GM12875 (cell line): ENCODE data around the gene TMEM151B.

Source experiments
- H3K4me3 ChIP-seq: one replicate; pipeline ENCODE4 v1.5.1; 2011; ENCODE audit warnings: low read depth, low read length, control low read depth
- TF ChIP-seq, protein P1 (sequence below): IDR thresholded peaks from 2 replicates; pipeline ENCODE4 v1.5.1; 2011; ENCODE audit warnings: low read depth, mild to moderate bottlenecking, control low read depth, inconsistent platforms, low read length, moderate library complexity, borderline replicate concordance; ENCODE audit not compliant: insufficient read depth

The TMEM151B gene

DNA sequence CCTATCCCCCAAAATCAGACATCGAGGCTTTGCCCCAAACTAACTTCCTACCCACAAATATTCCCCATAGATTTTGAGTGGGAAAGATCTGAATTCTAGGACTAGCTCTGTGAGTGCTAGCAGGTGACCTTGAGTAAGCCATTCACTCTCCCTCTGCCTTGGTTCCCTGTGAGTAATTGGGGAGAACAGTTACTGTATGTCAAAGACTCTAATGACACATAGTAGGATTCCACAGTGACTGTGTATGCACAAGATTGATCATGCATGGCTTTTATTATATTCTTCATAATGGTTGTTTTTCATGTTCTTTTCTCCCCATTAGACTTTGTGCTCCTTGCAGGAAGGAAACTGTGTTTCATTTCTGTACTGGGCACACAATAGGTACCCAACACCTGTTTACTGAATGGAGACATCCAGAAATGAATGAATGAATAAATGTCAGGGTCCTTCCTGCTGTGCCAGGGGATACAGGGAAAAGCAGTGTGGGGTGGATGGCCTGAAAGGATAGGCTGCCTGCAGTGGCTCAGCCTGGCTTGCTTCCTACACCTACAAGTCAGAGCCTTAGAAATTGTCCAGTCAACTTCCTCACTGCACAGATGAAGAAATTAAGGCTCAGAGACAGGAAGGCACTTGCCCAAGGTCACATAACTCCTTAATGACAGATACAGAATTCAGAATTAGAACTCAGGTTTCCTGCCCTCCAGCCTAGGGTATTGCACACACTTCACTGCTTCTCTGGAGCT, 901 bp upstream of the TMEM151B start:
- no peak overlapping the region for H3K4me3 ChIP-seq
- TF ChIP-seq, protein P1, sequence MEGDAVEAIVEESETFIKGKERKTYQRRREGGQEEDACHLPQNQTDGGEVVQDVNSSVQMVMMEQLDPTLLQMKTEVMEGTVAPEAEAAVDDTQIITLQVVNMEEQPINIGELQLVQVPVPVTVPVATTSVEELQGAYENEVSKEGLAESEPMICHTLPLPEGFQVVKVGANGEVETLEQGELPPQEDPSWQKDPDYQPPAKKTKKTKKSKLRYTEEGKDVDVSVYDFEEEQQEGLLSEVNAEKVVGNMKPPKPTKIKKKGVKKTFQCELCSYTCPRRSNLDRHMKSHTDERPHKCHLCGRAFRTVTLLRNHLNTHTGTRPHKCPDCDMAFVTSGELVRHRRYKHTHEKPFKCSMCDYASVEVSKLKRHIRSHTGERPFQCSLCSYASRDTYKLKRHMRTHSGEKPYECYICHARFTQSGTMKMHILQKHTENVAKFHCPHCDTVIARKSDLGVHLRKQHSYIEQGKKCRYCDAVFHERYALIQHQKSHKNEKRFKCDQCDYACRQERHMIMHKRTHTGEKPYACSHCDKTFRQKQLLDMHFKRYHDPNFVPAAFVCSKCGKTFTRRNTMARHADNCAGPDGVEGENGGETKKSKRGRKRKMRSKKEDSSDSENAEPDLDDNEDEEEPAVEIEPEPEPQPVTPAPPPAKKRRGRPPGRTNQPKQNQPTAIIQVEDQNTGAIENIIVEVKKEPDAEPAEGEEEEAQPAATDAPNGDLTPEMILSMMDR = no peak

DNA sequence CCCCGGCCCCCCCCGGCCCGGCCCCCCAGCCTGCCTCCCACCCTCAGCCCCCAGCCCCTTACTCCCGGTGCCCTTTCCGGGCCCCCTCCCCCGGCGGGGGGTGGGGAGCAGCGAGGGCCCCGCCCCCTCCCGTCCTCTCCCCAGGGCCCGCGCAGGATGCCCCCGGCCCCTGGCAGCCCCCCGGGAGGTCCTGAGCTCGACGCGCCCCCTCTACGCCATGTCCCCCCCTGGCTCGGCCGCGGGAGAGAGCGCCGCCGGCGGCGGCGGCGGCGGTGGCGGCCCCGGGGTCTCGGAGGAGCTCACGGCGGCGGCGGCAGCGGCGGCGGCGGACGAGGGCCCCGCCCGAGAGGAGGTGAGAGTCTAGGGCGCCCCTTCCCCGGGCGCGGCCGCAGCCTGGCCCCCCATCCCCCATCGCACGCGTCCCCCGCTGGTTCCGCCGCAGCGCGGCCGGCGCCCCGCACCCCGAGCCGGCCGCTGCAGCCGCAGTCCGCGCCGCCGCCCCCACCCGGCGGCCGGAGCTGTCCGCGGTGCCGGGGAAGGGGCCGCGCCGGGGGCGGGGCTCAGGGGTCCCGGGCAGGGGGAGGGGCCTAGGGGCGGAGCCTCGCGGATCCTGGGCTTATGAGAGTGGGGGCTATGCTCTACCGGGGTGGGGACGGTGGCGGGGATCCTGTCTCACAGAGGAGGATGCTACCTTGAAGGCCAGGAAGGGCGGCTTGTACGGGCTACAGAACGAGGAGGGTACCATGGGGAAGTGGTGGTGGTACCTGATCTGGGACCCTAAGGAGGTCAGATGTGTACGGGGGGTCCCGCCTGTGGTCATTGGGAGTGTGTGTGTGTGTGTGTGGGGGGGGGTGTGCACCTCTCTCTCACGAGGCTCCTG, 516 bp downstream of the TMEM151B start:
- no peak overlapping the region for H3K4me3 ChIP-seq
- TF ChIP-seq, protein P1 = no peak

DNA sequence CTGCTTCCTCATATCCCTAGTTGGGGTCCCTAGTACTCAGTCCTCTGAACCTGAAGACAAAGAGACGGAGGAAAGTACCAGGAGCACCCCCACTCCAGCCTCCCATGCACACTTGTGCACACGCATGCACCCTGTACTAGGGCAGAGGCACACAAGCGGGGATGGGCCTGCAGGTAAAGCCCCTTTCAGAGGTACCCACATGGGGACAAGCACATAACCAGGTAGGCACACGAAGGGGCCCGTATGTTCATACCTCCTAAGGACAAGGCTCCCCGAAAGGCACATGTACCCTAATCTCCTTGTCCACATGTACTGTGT, 1.1 kb downstream of the TMEM151B start:
- no peak overlapping the region for H3K4me3 ChIP-seq
- TF ChIP-seq, protein P1 = no peak

DNA sequence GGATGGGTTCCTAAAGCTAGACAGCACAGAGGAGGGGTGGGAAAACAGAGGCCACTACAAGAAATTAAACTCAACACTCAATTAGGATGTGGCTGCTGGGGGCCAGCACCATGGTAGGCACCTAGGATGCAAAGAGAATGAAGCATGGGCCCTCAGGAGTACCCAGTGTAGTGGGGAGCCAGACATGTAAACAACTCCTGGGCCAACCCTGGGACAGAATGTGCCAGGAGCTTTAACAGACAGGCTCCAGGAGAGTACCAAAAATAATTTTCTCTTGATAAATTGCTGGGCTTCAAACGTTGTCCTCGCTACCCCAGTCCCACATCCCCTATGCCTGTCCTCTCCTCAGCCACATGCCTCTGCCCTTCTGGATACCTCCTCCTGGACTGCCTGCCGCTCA, 1.7 kb downstream of the TMEM151B start:
- TF ChIP-seq, protein P1 = no peak
- H3K4me3 ChIP-seq = no peak overlapping the region

DNA sequence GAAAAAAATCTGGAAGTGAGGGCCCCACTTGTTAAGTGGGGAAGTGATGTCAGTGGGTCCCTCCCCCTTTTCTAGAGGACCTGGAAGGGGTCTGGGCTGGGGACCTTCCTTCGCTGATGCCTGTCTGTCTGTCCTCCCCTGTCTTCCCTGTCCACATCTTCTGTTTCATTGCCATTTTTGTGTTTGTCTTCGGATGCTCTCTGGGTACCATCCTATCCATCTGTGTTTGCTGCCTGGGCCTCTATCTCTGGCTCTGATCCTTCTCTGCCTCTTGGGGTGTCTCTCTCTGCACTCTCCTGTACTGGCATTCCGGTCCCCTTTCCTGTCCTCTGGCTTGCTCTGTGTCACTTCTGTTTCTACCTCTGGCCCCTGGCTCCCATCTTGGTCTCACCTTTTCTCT, 2.3 kb downstream of the TMEM151B start:
- H3K4me3 ChIP-seq = no peak overlapping the region
- TF ChIP-seq, protein P1 = no peak

DNA sequence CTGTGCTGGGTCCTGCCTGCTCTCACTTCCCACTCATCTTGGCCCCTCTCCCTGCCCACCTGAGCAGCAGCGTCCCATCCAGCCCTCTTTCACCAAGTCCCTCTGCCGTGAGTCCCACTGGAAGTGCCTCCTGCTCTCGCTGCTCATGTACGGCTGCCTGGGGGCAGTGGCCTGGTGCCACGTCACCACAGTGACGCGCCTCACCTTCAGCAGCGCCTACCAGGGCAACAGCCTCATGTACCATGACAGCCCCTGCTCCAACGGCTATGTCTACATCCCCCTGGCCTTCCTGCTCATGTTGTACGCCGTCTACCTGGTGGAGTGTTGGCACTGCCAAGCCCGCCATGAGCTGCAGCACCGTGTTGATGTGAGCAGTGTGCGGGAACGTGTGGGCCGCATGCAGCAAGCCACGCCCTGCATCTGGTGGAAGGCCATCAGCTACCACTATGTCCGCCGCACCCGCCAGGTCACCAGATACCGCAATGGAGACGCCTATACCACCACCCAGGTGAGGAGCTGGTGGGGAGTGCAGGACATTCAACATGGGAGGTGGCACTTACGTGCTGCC, 2.8 kb downstream of the TMEM151B start:
- H3K4me3 ChIP-seq = no peak overlapping the region
- TF ChIP-seq, protein P1 = no peak
